HG02571 (cell line): ENCODE results near the gene CLIP3.
"Not testable (repeated sequence)": the region's sequence is repeated elsewhere in the genome, so short reads cannot be mapped to it uniquely, and the experiment has no call there.

ENCODE experiments used
- ATAC-seq: cut with Tn5 transposase; IDR thresholded peaks from one replicate; pipeline ENCODE4 v1.9.1; 2021; ENCODE audit warnings: mild to moderate bottlenecking, moderate library complexity; ENCODE audit not compliant: unreplicated experiment

The CLIP3 gene

DNA sequence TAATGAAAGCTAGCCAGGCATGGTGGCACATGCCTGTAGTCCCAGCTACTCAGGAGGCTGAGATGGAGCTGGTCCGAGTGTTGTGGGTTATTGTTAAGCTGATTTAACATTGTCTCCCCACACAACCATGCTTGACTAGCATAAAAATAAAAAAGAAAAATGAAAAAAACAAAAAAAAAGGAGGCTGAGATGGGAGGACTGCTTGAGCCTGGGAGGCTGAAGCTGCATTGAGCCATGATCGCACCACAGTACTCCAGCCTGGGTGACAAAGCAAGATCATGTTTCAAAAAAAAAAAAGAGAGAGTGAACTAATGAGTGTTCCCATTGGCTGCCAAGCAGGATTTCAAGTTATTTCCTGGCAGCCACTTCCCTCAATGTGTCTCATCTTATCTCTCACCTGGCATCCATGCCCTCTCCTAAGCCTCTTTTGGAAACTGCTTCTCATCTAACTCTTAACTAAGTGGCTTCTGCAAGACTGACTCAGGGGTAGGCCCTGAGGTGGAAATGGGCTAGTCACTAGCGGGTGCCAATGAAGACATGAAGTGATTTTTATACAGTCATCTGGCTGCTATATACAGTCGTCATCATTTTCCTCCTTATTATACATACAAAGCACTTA lies 16.5 kb upstream of the CLIP3 start:
- ATAC-seq, result no peak

DNA sequence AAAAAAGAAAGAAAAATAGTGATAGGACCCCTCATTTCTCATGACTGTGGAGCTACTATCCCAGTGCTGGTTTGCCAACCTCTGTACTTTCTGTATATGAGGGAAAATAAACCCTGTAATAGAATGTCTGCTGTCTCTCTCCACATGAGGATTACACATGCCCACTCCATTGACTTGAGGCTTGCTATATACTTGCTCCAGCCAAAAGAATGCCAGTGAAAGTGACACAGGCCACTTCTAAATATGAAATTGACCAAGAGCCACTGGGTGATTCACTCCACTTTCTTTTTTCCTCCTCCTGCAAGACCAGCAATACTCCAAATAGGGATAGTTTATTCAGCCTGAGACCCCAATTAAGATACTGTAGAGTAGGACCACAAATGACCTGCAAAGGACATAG lies 15.2 kb upstream of the CLIP3 start:
- ATAC-seq, result no peak

DNA sequence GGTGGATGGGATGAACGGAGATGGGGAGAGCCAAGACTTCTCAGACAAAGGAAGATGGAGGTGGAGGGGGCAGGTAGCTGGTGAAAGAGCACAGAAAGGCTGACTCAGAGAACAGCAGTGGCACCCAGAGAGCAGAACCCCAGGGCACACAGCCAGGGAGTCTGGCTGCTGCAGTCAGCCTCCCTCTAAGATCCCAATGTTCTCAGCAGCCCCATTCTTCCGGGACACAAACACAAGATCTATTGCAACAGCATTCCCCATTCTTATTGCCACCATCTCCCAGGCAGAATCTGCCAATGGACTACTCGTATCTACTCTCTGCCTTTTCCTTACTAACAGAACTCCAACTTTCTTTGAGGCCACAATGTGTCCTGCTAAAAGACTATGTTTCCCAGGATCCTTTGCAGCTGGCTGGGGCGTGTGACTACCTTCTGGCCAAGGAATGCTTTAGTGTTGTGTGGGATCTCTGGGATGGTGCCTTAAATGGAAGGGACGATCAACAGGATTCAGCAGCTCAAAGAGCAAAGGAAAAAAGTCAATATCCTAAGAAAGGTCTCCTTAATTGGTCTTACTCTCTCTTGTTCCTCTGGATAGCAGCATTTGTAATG lies 13.9 kb upstream of the CLIP3 start:
- ATAC-seq, result no peak

DNA sequence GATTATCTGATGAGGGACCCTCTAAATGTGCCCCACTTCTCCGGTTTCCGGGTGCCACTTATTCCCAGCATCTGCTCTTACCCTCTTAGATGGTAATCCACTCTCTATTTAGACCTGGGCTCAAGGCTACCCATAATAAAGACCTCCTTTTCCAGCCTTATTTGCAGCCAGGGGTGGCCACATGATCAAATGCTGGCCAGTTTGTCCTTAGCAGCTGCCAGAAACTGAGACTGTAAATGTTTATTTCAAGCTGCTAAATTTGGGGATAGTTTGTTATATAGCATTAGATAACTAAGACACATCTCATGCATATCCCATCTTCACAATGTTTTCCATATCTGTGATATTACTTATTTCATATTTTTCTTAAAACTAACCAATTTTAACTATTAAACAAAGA lies 11.3 kb upstream of the CLIP3 start:
- ATAC-seq, result no peak

DNA sequence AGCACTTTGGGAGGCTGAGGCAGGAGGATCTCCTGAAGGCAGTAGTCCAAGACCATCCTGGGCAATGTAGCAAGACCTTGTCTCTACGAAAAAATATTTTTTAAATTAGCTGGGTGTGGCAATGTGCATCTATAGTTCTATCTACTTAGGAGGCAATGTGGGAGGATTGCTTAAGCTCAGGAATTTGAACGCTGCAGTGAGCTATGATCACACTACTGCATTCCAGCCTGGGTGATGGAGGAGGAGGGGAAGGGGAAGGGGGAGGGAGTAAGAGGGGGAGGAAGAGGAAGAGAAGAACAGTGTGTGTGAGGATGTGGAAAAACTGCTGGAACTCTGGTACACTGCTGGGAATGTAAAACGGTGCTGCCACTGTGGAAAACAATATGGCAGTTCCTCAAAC lies 9.2 kb upstream of the CLIP3 start:
- no peak for ATAC-seq

DNA sequence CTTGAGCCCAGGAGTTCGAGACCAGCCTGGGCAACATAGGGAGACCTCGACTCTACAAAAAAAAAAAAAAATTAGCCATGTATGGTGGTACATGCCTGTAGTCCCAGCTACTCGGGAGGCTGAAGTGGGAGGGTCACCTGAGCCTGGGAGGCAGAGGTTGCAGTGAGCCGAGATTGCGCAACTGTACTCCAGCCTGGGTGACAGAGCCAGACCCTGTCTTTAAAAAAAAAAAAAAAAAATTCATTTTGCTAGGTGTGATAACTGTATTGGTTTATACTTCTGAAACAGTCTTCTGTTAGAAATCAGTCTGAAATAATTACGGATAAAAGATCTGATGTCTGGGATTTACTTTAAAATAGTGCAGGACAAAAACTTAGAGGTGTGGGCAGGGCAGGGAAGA lies 8.4 kb upstream of the CLIP3 start:
- ATAC-seq, result not testable (repeated sequence)

DNA sequence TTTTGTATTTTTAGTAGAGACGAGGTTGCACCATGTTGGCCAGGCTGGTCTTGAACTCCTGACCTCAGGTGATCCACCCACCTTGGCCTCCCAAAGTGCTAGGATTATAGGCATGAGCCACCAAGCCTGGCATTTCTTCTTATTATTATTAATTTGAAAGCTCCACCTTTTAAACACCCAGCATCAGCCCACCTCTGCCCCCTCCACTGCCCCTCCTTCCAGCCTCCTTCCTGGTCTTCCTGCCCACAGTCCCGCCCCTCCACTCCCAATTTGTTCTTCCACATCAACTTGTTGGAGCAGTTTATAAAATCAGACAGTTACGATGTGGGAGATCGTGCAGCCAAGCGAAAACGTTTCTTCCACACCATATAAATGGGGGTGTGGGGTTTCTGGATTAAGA lies 7.8 kb upstream of the CLIP3 start:
- ATAC-seq, result no peak

DNA sequence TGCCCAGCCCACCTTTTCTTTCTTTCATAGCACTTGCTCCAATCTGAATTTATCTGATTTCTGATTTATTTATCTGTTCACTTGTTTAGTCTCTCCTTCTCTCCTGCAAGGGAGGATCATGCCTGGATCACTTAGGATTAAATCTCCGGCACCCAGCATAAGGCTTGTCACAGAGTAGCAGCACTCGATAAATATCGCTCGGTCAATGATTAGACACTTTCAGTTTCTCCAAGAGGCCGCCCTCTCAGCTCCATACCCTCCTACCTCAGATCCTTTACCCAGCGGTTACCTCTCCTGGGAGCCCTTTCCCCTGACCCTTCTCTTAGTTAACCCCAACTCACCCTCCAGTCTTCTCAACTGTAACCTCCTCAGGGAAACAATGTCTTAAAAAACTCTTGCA lies 1.4 kb downstream of the CLIP3 start:
- no peak for ATAC-seq

DNA sequence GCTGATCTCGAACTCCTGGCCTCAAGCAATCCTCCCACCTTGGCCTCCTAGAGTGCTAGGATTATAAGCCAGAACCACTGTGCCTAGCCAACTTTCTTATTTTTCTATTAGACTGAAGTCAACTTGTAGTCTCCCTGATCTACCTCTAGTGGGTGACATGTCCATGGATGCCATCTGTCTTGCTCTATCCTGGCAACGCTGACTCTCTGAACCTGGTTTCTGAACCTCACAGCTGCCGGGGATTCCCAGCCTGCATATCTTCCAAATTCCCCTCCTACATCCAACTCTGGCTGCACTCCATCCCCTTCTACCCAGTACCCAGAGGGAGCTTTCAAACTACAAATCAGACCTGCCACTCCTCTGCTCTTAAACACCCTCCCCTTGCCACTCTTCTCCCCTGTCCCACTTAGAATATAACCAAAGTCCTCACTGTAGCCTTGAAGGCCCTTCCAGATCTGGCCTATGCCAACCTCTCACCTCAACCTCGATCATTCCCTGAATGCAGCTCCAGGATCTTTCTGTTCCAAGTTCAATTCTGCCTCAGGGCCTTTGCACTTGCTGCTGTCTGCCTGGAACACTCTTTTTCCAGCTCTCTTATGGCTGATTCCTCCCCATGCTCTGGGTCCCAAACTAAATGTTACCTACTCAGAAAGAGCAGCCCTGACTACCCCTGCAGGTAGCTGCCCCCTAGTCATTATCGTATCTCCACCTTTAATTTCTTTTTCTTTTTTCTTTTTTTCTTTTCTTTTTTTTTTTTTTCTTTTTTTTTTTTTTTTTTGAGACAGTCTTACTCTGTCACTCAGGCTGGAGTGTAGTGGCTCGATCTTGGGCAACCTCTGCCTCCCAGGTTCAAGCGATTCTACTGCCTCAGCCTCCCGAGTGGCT lies 2.2 kb downstream of the CLIP3 start:
- ATAC-seq, result no peak

DNA sequence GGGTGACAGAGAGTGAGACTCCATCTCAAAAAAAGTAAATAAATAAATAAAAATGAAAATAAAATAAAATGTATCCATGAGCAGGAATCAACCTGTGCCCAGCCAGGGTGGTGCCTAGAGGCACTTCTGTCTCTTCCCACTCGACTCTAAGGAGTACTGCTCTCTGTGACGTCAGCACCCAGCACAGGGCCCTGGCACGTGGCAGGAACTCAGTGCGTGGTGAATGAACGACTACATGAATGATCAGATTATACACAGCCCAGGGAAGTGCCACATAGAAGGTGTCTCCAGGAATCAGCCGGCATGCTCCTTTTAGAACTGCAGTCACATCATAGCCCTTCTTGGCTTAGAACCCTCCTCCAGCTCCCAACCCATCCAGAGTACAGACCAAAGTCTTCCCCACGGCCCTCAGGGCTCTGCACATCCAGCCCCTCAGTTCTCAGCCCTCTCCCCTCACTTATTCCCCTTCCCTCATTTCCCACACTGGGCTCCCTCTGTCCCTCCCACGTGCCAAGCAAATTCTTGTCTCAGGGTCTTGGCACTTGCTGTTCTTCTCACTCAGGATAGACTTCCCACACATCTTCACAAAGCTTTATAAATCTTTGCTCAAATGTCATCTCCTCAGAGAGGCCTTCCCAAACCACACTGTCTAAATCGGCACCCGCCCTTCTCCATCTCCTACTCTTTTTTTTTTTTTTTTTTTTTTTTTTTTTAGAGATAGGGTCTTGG lies 4.2 kb downstream of the CLIP3 start:
- no peak for ATAC-seq

DNA sequence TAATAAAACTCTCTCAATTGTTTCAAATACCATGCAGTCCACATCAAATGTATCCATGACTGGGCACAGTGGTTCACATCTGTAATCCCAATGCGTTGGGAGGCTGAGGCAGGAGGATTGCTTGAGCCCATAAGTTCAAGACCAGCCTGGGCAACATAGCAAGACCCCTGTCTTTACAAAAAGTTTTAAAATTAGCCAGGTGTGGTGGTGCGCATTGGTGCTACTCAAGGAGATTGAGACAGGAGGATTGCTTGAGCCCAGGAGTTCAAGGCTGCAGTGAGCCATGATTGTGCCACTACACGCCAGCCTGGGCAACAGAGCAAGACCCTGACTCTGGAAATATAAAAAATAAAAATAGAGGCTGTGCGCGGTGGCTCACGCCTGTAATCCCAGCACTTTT lies 5.0 kb downstream of the CLIP3 start:
- no peak for ATAC-seq

DNA sequence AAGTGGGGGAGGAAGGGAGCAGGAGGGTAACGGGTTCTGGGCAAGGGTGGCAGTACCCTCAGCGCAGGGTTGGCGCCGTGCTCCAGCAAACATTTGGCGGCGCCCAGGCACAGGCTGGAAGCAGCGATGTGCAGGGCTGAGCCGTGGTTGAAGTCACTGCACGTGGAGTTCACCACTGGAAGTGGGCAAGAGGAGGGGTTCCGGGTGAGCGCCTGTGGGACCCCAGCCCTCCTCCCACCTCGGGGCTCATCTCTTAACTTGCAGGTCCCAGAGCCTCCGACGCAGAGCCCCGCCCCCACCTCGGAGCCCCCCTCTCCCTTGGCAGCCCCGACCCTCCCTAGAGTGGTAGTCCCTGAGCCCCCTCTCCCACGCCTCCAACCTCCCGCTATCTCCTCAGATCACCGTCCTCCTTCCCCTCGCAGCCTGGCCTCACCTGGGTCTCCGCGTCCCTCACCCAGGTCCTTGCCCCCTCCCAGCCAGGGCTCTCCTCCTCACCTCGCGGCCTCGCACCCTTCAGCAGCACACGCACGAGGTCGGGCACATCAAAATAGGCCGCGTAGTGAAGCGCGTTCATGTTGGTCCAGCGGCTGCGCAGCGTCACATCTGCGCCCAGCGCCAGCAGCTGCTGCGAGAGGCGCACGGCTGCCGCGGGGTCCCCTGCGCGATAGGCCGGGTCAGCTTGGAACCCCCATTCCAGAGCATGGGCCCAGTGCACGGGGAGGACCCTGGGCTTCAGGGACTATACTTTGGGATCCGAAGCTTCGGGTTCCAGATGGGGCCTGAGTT lies 6.4 kb downstream of the CLIP3 start:
- no peak for ATAC-seq

DNA sequence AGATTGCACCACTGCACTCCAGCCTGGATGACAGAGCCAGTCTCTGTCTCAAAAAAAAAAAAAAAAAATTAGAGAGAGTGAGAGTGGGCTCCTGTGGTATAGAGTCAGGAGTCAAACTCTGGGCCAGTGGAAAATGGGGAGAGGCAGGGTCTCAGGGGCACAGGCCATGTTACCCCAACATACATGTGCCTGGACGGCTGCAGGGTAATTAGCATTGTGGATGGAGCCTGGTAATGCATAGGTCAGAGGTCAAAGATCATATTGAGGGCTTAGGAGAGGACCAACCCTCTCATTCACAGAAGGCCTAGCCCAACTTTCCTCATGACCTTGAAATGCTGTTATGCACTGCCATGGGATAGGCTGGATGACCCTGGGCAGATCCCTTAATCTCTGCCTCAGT lies 7.1 kb downstream of the CLIP3 start:
- no peak for ATAC-seq

DNA sequence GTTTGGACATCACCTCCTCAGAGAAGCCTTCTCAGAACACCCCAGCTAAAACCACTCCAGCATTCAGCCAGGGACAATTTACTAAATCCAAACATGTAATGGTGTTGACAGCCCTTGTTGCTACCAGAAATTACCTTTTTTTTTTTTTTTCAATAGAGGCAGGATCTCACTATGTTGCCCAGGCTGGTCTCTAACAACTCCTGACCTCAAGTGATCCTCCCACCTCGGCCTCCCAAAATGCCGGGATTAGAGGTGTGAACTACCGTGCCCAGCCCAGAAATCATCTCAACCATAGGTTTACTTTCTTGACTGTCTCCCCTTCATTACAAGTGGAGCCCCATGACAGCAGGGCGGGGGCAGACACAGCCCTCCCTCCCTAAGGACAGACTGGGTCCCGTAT lies 9.2 kb downstream of the CLIP3 start:
- no peak for ATAC-seq

DNA sequence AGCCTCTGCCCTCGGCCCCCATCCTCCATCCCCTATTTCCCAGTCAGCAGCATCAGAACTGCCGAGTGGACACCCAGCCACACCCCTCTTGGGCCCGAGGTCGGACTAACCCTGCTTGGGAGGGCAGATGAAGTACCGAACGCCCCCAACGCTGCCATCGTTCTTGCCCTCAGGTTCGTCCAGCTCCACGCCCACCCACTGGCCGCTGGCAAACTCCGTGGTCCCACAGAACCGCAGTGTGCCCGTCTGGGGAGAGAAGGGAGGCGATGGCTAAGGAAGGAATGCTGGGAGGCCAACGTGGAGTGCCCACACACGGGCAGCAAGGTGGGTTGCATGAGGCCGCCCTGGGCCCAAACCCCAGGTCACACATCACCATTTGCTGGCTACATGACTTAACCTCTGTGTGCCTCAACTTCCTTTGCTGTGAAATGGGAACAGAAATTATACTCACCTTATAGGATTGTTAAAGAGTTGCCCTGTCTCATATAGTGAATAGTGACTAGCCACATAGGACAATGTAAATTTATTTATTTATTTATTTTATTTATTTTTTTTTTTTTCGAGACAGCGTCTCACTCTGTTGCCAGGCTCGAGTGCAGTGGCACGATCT lies 13.5 kb downstream of the CLIP3 start:
- ATAC-seq, result no peak

DNA sequence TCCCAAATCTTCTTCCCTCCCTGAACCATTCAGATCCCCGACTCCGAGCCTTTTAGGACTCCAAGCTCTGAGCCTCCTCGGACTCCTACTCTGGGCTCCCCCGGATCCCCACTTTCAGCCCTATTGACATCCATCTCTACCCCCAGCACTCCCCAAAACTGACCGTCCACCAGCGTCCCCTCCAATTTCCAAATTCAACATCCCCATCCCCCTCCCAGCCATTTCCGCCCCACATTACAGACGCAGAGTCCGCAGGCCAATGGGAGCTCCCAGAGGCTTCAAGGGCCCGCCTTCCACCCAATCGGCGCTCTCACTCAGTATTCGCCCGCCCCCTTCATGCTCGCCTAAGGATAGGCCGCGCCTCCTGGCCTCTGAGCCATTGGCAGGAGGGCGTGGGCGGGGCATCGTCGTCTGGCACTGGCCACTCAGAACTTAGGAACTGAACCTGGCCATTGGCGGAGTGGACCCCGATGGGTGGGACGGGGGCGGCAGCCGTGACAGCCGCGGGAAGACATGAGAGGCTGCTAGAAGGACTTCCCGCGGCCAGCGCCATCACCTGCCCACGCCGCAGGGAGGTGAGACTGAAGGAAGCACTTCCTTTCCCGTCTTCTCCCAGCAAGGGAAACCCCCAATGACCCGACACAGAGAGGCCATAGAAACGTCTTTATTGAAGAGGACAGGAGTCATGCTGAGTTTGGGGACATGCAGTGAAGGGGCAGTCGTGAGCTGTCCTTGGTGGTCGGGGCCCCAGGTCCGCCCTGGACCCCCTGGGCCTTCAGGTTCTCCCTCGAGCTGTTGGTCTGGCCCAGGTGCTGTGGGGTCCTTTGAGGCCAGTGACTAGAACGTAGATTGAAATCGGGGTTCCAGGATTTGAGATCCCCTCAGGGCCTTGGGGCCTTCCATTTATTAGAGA lies 18.4 kb downstream of the CLIP3 start, which contains the start of gene ALKBH6:
Gene ALKBH6 (minus strand): TSS at position 202 of the 913 bp plus-strand sequence. CDS start 816 bp downstream, outside the sequence.
- peak; percentile 91 for ATAC-seq

DNA sequence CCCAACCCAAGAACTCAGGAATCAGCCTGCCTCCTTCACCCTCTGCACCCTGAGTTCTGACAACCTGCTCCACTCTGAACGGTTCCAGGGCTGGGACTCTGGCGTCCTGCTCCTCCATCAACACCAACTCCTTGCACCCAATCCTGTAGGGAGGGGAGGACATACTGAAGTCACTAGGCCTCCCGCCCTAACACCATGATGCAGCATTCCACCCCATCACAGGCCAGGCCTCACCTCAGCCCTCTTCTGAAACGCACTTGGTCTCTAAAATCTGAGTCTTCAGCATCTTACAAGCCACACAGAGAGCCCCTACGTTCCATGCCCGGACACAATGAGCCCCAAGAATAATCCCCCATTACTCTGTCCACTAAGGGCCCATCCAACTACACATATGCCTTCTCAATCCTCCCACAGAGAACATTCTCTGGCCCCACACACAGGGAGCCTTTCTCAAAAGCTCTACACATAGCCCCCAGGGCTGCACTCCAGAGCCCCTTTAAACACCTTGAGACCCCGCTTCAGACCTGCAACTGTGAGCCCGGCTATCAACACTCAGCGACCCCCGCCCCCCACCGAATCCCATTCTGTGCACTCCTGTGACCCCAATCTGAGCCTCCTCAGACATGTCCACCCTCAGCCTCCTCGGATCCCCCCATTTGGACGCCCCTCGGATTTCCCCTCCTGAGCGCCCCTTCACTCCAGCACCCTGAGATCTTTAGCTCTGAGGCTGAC lies 19.2 kb downstream of the CLIP3 start:
- ATAC-seq, result no peak

DNA sequence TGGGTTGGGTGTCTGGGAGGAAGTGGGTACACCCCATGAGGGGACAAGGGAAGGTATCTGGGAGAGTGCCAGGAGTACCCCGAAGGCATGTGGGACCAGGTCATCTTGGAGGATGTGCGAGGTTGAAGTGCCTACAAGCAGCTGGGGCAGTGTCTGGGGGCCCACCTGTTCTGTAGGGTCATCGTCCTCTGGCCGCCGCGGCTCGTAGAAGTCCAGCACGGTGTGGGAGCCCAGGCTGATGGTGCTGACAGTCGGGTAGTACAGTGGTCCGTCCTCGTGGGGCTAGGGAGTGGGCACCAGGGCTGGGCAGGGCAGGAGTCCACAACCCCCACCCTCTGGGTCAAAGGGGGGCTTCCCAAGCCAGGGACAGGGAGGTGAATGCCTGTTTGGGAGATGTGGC lies 22.3 kb downstream of the CLIP3 start:
- ATAC-seq, result no peak
